ENCODE results near the gene DDIT4. TPM values are rescaled to one million over a fixed set of nuclear protein-coding genes. Genes with fewer than 3 reads are reported as not detected.
"Not testable (repeated sequence)": the region's sequence is repeated elsewhere in the genome, so short reads cannot be mapped to it uniquely, and the experiment has no call there.

Gene DDIT4
- total RNA-seq, 1 donor from 2014 or later: 161 TPM

GRCh38 chr10:72297805-72298591, 24.3 kb downstream of the DDIT4 start:
- intact Hi-C loops (cut with DNase I): no loop called here
- Histone ChIP-seq H3K27ac (peak overlapping the region; percentile 99), H3K9me3 (no peaks in the 10 kb centered on the region), H3K4me1 (peaks cover 25% of the 10 kb centered on the region), H3K36me3 (no peaks in the 10 kb centered on the region), H3K27me3 (ENCODE audit: low read depth) (no peaks in the 10 kb centered on the region), H3K4me3 (peak overlapping the region; percentile 73)
- ATAC-seq (peak; percentile 97 to 99), DNase-seq (peak; percentile 98)
- TF ChIP-seq CTCF (IDR thresholded peaks at IDR 0.05): no peak

- TF ChIP-seq CTCF (IDR thresholded peaks at IDR 0.05): no peak
- H3K27me3 ChIP-seq (ENCODE audit: low read depth): no peaks in the 10 kb centered on the region
- H3K4me1 ChIP-seq: peaks cover 25% of the 10 kb centered on the region
- no peaks in the 10 kb centered on the region for H3K36me3 ChIP-seq
- intact Hi-C loops (cut with DNase I): no loop called here
- ATAC-seq: no peak
- no peaks in the 10 kb centered on the region for H3K9me3 ChIP-seq
- no peak for DNase-seq
- peak overlapping the region; percentile 99 for H3K27ac ChIP-seq
- no peak overlapping the region for H3K4me3 ChIP-seq
Observed at GRCh38 chr10:72298592-72299519, 25.1 kb downstream of the DDIT4 start.

GRCh38 chr10:72303424-72304128, 29.9 kb downstream of the DDIT4 start:
- peaks cover 38% of the 10 kb centered on the region for H3K4me1 ChIP-seq
- no peaks in the 10 kb centered on the region for H3K36me3 ChIP-seq
- H3K4me3 ChIP-seq: no peak overlapping the region
- no peak for DNase-seq
- intact Hi-C loops (cut with DNase I): no loop called here
- no peak for ATAC-seq
- H3K27me3 ChIP-seq (ENCODE audit: low read depth): no peaks in the 10 kb centered on the region
- TF ChIP-seq CTCF (IDR thresholded peaks at IDR 0.05): no peak
- peak overlapping the region; percentile 18 for H3K27ac ChIP-seq
- no peaks in the 10 kb centered on the region for H3K9me3 ChIP-seq

GRCh38 chr10:72306215-72306760, 32.6 kb downstream of the DDIT4 start:
- no peaks in the 10 kb centered on the region for H3K9me3 ChIP-seq
- no peak for DNase-seq
- intact Hi-C loops (cut with DNase I): no loop called here
- no peak for TF ChIP-seq CTCF (IDR thresholded peaks at IDR 0.05)
- ATAC-seq: no peak
- no peak overlapping the region for H3K4me3 ChIP-seq
- H3K36me3 ChIP-seq: no peaks in the 10 kb centered on the region
- H3K27me3 ChIP-seq (ENCODE audit: low read depth): no peaks in the 10 kb centered on the region
- peaks cover 58% of the 10 kb centered on the region for H3K4me1 ChIP-seq
- H3K27ac ChIP-seq: peak overlapping the region; percentile 34

GRCh38 chr10:72307711-72308110, 34.0 kb downstream of the DDIT4 start:
- ATAC-seq; H3K27me3 ChIP-seq (ENCODE audit: low read depth); H3K9me3 ChIP-seq; DNase-seq; intact Hi-C loops (cut with DNase I); H3K36me3 ChIP-seq; H3K4me3 ChIP-seq: not testable (repeated sequence)
- peak overlapping the region; percentile 70 for H3K27ac ChIP-seq
- peaks cover 58% of the 10 kb centered on the region for H3K4me1 ChIP-seq

All from lower lobe of right lung (tissue), 2 donors.